IMR-90 (cell line): Measurements from ENCODE around the gene RALGPS1. TPM values are rescaled to one million over a fixed set of nuclear protein-coding genes. Genes with fewer than 3 reads are reported as not detected.

ENCODE experiments used
- ATAC-seq: fragments of 200-7000 bp; cut with Tn5 transposase; 2 replicates; pipeline ENCODE4 v1.9.1; 2020; ENCODE audit warnings: low read depth, mild to moderate bottlenecking, moderate library complexity
- BruUV-seq: library from RNA; stranded (reverse); fragments of 400-500 nt; replicated peaks from 2 replicates; lab custom pipeline; 2021; lab: Mats Ljungman, UMichigan
- CTCF ChIA-PET: fragments of 300-600 bp; formaldehyde crosslinking; extraction: SDS; loops from one replicate; lab custom pipeline; 2021; ENCODE audit warnings: antibody characterized with exemption; lab: Yijun Ruan, JAX
- POLR2A ChIA-PET: fragments of 300-600 bp; sonication (Branson Sonifier 250); formaldehyde crosslinking; loops from one replicate; lab custom pipeline; 2022; ENCODE audit warnings: antibody characterized with exemption; ENCODE audit not compliant: unreplicated experiment; lab: Charles Lee
- DNase-seq: peaks from one replicate; pipeline ENCODE4 v3.0.0; 2013
- H2AFZ ChIP-seq: replicated peaks from 2 replicates; pipeline ENCODE3; 2013; ENCODE audit warnings: low read length, mild to moderate bottlenecking; ENCODE audit not compliant: poor library complexity
- H2AK5ac ChIP-seq: 2 replicates; pipeline ENCODE4 v1.6.1; 2013; ENCODE audit warnings: low read depth, low read length, inconsistent platforms
- H2AK9ac ChIP-seq: replicated peaks from 2 replicates; pipeline ENCODE3; 2013; ENCODE audit warnings: mild to moderate bottlenecking, low read depth, low read length, moderate library complexity; ENCODE audit not compliant: poor library complexity
- H2BK120ac ChIP-seq: 2 replicates; pipeline ENCODE4 v1.6.1; 2013; ENCODE audit warnings: low read depth, low read length, inconsistent platforms
- H2BK15ac ChIP-seq: 3 replicates; pipeline ENCODE4 v1.6.1; 2013; ENCODE audit warnings: low read depth, low read length, inconsistent platforms
- H2BK20ac ChIP-seq: 2 replicates; pipeline ENCODE4 v1.6.1; 2013; ENCODE audit warnings: low read depth, mild to moderate bottlenecking, inconsistent platforms, low read length, moderate library complexity
- H2BK5ac ChIP-seq: 2 replicates; pipeline ENCODE4 v1.6.1; 2013; ENCODE audit warnings: mild to moderate bottlenecking, low read depth, low read length, inconsistent platforms; ENCODE audit not compliant: poor library complexity, severe bottlenecking
- H3K14ac ChIP-seq: replicated peaks from 2 replicates; pipeline ENCODE4 v1.6.1; 2013; ENCODE audit warnings: low read depth, low read length, inconsistent platforms
- H3K18ac ChIP-seq: 2 replicates; pipeline ENCODE4 v1.6.1; 2013; ENCODE audit warnings: low read depth, low read length, control low read depth
- H3K23ac ChIP-seq: 2 replicates; pipeline ENCODE4 v1.6.1; 2013; ENCODE audit warnings: low read depth, low read length, inconsistent platforms
- H3K27ac ChIP-seq: 2 replicates; pipeline ENCODE4 v1.5.1; 2013; ENCODE audit warnings: mild to moderate bottlenecking, control low read depth, low read length; ENCODE audit not compliant: insufficient read depth
- H3K27me3 ChIP-seq: 2 replicates; pipeline ENCODE4 v1.6.1; 2013; ENCODE audit warnings: low read length; ENCODE audit not compliant: control insufficient read depth, insufficient read depth
- H3K36me3 ChIP-seq: 2 replicates; pipeline ENCODE4 v1.6.1; 2013; ENCODE audit warnings: low read length, mixed read lengths; ENCODE audit not compliant: control insufficient read depth, insufficient read depth
- H3K4ac ChIP-seq: 2 replicates; pipeline ENCODE4 v1.6.1; 2013; ENCODE audit warnings: low read depth, low read length, inconsistent platforms
- H3K4me1 ChIP-seq: 2 replicates; pipeline ENCODE4 v1.6.1; 2013; ENCODE audit warnings: low read length, mixed read lengths; ENCODE audit not compliant: control insufficient read depth, insufficient read depth
- H3K4me2 ChIP-seq: 2 replicates; pipeline ENCODE4 v1.6.1; 2013; ENCODE audit warnings: low read depth, mild to moderate bottlenecking, control low read depth, low read length, moderate library complexity
- H3K4me3 ChIP-seq: 2 replicates; pipeline ENCODE4 v1.5.1; 2013; ENCODE audit warnings: low read depth, mild to moderate bottlenecking, control low read depth, low read length, moderate library complexity; ENCODE audit not compliant: insufficient read depth
- H3K56ac ChIP-seq: 2 replicates; pipeline ENCODE4 v1.6.1; 2013; ENCODE audit warnings: low read length, inconsistent platforms; ENCODE audit not compliant: insufficient read depth; ENCODE audit errors: extremely low read depth
- H3K79me1 ChIP-seq, 2 experiments: 2 replicates each; pipeline ENCODE4 v1.6.1; 2013; ENCODE audit warnings: low read length in 2 of 2, inconsistent platforms in 1 of 2, low read depth in 1 of 2
- H3K9ac ChIP-seq: 2 replicates; pipeline ENCODE4 v1.6.1; 2013; ENCODE audit warnings: low read depth, low read length, control low read depth
- H3K9me1 ChIP-seq: 2 replicates; pipeline ENCODE4 v1.6.1; 2013; ENCODE audit warnings: low read length, inconsistent platforms; ENCODE audit not compliant: insufficient read depth
- H3K9me3 ChIP-seq: 2 replicates; pipeline ENCODE4 v1.6.1; 2013; ENCODE audit warnings: low read length; ENCODE audit not compliant: control insufficient read depth, insufficient read depth
- H4K20me1 ChIP-seq: 2 replicates; pipeline ENCODE4 v1.6.1; 2013; ENCODE audit warnings: low read length, inconsistent platforms; ENCODE audit not compliant: insufficient read depth
- H4K5ac ChIP-seq: 2 replicates; pipeline ENCODE4 v1.6.1; 2013; ENCODE audit warnings: mild to moderate bottlenecking, low read depth, low read length, control low read depth
- H4K8ac ChIP-seq, 2 experiments: 2 replicates each; pipeline ENCODE4 v1.6.1; 2013; ENCODE audit warnings: low read depth in 2 of 2, low read length in 2 of 2, control low read depth in 1 of 2, inconsistent platforms in 1 of 2
- H4K91ac ChIP-seq: 2 replicates; pipeline ENCODE4 v1.6.1; 2013; ENCODE audit warnings: low read depth, low read length, inconsistent platforms; ENCODE audit not compliant: insufficient read depth
- BHLHE40 ChIP-seq: fragments of 150-350 bp; IDR thresholded peaks from 2 replicates; pipeline ENCODE4 v1.6.1; 2016; ENCODE audit warnings: mild to moderate bottlenecking, low read depth, low read length
- CEBPB ChIP-seq: IDR thresholded peaks from 2 replicates; pipeline ENCODE4 v1.6.1; 2012; ENCODE audit warnings: low read depth, low read length, improper control_type of control experiment
- NFE2L2 ChIP-seq: fragments of 150-350 bp; IDR thresholded peaks from 2 replicates; pipeline ENCODE4 v1.6.1; 2016; ENCODE audit warnings: low read depth, mild to moderate bottlenecking, low read length
- POLR2A ChIP-seq: IDR thresholded peaks from 2 replicates; pipeline ENCODE4 v1.6.1; 2012; ENCODE audit warnings: mild to moderate bottlenecking, low read depth, low read length
- RCOR1 ChIP-seq: IDR thresholded peaks from 2 replicates; pipeline ENCODE4 v1.6.1; 2012; ENCODE audit warnings: mild to moderate bottlenecking, low read length, improper control_type of control experiment; ENCODE audit not compliant: insufficient replicate concordance
- USF2 ChIP-seq: fragments of 150-350 bp; IDR thresholded peaks from 2 replicates; pipeline ENCODE4 v1.6.1; 2017; ENCODE audit warnings: mild to moderate bottlenecking, antibody characterized with exemption, low read length, low read depth
- WGBS, 2 experiments: methylation state at CpG; one replicate each; pipeline versions ENCODE4 v1.1.5 to v1.1.7; 2013; ENCODE audit warnings: missing lambda C conversion rate in 2 of 2; ENCODE audit not compliant: insufficient read length in 1 of 2; ENCODE audit errors: extremely low coverage in 2 of 2; 5-methylcytosine and 5-hydroxymethylcytosine counted together
- dilution Hi-C: fragments of 300-500 bp; cut with HindIII; formaldehyde crosslinking; loops from one replicate; pipeline ENCODE4 v1.14.3; 2018; ENCODE audit warnings: low sequenced_read_pairs; ENCODE audit not compliant: unreplicated experiment
- in situ Hi-C: fragments of 300-500 bp; cut with MboI; formaldehyde crosslinking; loops from 3 replicates; pipeline ENCODE4 v1.14.3; 2019; ENCODE audit warnings: low sequenced_read_pairs, inconsistent platforms, mixed read lengths
- intact Hi-C: fragments of 100-400 bp; cut with micrococcal nuclease; formaldehyde crosslinking; loops from 2 replicates; pipeline ENCODE4 v1.10.0; 2022
- polyA plus RNA-seq, 3 experiments: library from polyadenylated mRNA; depleted of rRNA; stranded (reverse); fragments of >200 nt; gene quantifications; 2 replicates each; pipeline ENCODE4 v1.2.3, GENCODE V29; 2012; ENCODE audit warnings: low replicate concordance in 1 of 3
- total RNA-seq: library from RNA; depleted of rRNA; stranded (reverse); fragments of >200 nt; gene quantifications from 2 replicates; pipeline ENCODE4 v1.2.3, GENCODE V29; 2012

Gene RALGPS1
- total and polyA plus RNA-seq, 2 of the 4 experiments (the other 2 are of a cell fraction) = 0.90 to 2.8 TPM

GRCh38 chr9:127177231-127177630 is 262.6 kb downstream of the RALGPS1 start:
- Histone ChIP-seq H3K9me3 (no peaks in the 10 kb centered on the region), H3K9ac (no peak overlapping the region), H4K5ac (no peak overlapping the region), H3K4me1 (peaks cover 12% of the 10 kb centered on the region), H2AK9ac (no peak overlapping the region), H2AFZ (no peak overlapping the region), H3K27ac (no peak overlapping the region), H3K4me3 (no peak overlapping the region), H2BK120ac (no peak overlapping the region), H2BK20ac (no peak overlapping the region), H3K9me1 (0 out of 2 replicates have a peak, but pooled peaks cover 3% of the 10 kb centered on the region), H3K23ac (no peak overlapping the region), H2BK15ac (no peak overlapping the region), H2BK5ac (no peak overlapping the region), H3K18ac (no peak overlapping the region), H3K36me3 (no peaks in the 10 kb centered on the region), H4K20me1 (no peaks in the 10 kb centered on the region), H3K4me2 (no peak overlapping the region), H2AK5ac (no peak overlapping the region), H3K79me1 (no peaks in the 10 kb centered on the region), H3K56ac (no peak overlapping the region), H3K14ac (no peak overlapping the region), H3K4ac (no peak overlapping the region), H4K8ac (no peak overlapping the region), H4K91ac (no peak overlapping the region), H3K27me3 (no peaks in the 10 kb centered on the region)
- no peak for TF ChIP-seq NFE2L2
- no peak for TF ChIP-seq RCOR1
- TF ChIP-seq BHLHE40 = no peak
- no peak for TF ChIP-seq USF2
- TF ChIP-seq CEBPB = no peak
- TF ChIP-seq POLR2A = no peak
- ChIA-PET POLR2A (no interaction called here), CTCF (no interaction called here)
- in situ Hi-C loops = no loop called here
- ATAC-seq = no peak
- no peak for DNase-seq
- BruUV-seq = no TSS peak
- dilution Hi-C loops = no loop called here
- 100% methylated on average over 3 of the region's 6 CpGs; no CpG with 5 or more reads in 1 of the 2 experiments for WGBS, 2 experiments
- intact Hi-C loops = no loop called here
